ENCODE data around the gene FPR2. TPM values are rescaled to one million over a fixed set of nuclear protein-coding genes. Genes with fewer than 3 reads are reported as not detected.
A peak's percentile ranks its signal among the peaks of the same experiment; 100 is the strongest.

FPR2 gene
- total RNA-seq, 1 donor from 2014 or later, result not detected

- Mint-ChIP-seq H3K36me3 (ENCODE audit: low read depth, unreplicated experiment) (no peaks in the 10 kb centered on the region), H3K4me1 (ENCODE audit: low read depth, unreplicated experiment) (peaks cover 4% of the 10 kb centered on the region), H3K27ac (ENCODE audit: unreplicated experiment) (no peak overlapping the region), H3K4me3 (ENCODE audit: unreplicated experiment) (no peak overlapping the region), H3K9me3 (ENCODE audit: unreplicated experiment) (peaks cover 18% of the 10 kb centered on the region), H3K27me3 (ENCODE audit: low read depth, unreplicated experiment) (peaks cover 10% of the 10 kb centered on the region)
- H3K9me3 ChIP-seq (ENCODE audit: insufficient read depth, low read depth, low read length), result peaks cover 9% of the 10 kb centered on the region
- DNase-seq (ENCODE audit: low read depth) (no peak), FAIRE-seq (no peak)
- no peak overlapping the region for H3K4me3 ChIP-seq (ENCODE audit: insufficient read depth, low read depth, low read length)
- H4K20me1 ChIP-seq (ENCODE audit: insufficient read depth, low read length), result no peaks in the 10 kb centered on the region
- no peaks in the 10 kb centered on the region for H3K79me2 ChIP-seq (ENCODE audit: insufficient read depth, low read length)
- H3K4me2 ChIP-seq (ENCODE audit: low read length), result no peak overlapping the region
- no peaks in the 10 kb centered on the region for H3K4me1 ChIP-seq (ENCODE audit: insufficient read depth, low read length)
- TF ChIP-seq CTCF (IDR thresholded peaks at IDR 0.05; ENCODE audit: insufficient read depth, low read depth, low read length), result no peak
- TF ChIP-seq EZH2 (IDR thresholded peaks at IDR 0.05; ENCODE audit: insufficient read depth, low read length), result no peak
- no peaks in the 10 kb centered on the region for H3K36me3 ChIP-seq (ENCODE audit: insufficient read depth, low read length)
- H3K9ac ChIP-seq (ENCODE audit: low read length), result no peak overlapping the region
- H3K27me3 ChIP-seq (ENCODE audit: insufficient read depth, low read length), result no peaks in the 10 kb centered on the region
- H3K27ac ChIP-seq (ENCODE audit: low read depth, low read length), result no peak overlapping the region
- no peak overlapping the region for H2AFZ ChIP-seq (ENCODE audit: low read depth, low read length)
Observed at GRCh38 chr19:51743405-51743804, 17.6 kb upstream of the FPR2 start.

GRCh38 chr19:51746731-51747130, 14.2 kb upstream of the FPR2 start:
- H3K4me3 Mint-ChIP-seq (ENCODE audit: unreplicated experiment), result no peak overlapping the region
- Histone ChIP-seq H4K20me1 (ENCODE audit: insufficient read depth, low read length) (no peaks in the 10 kb centered on the region), H3K4me1 (ENCODE audit: insufficient read depth, low read length) (no peaks in the 10 kb centered on the region), H3K4me2 (ENCODE audit: low read length) (no peak overlapping the region), H3K9ac (ENCODE audit: low read length) (no peak overlapping the region), H3K9me3 (ENCODE audit: insufficient read depth, low read depth, low read length) (peaks cover 4% of the 10 kb centered on the region), H3K36me3 (ENCODE audit: insufficient read depth, low read length) (no peaks in the 10 kb centered on the region), H3K27ac (ENCODE audit: low read depth, low read length) (no peak overlapping the region), H3K79me2 (ENCODE audit: insufficient read depth, low read length) (no peaks in the 10 kb centered on the region), H3K4me3 (ENCODE audit: insufficient read depth, low read depth, low read length) (no peak overlapping the region), H3K27me3 (ENCODE audit: insufficient read depth, low read length) (no peaks in the 10 kb centered on the region), H2AFZ (ENCODE audit: low read depth, low read length) (no peak overlapping the region)
- no peak overlapping the region for H3K27ac Mint-ChIP-seq (ENCODE audit: unreplicated experiment)
- H3K36me3 Mint-ChIP-seq (ENCODE audit: low read depth, unreplicated experiment), result no peaks in the 10 kb centered on the region
- FAIRE-seq (no peak), DNase-seq (ENCODE audit: low read depth) (no peak)
- peaks cover 4% of the 10 kb centered on the region for H3K4me1 Mint-ChIP-seq (ENCODE audit: low read depth, unreplicated experiment)
- H3K9me3 Mint-ChIP-seq (ENCODE audit: unreplicated experiment), result peaks cover 18% of the 10 kb centered on the region
- TF ChIP-seq CTCF (IDR thresholded peaks at IDR 0.05; ENCODE audit: insufficient read depth, low read depth, low read length) (no peak), EZH2 (IDR thresholded peaks at IDR 0.05; ENCODE audit: insufficient read depth, low read length) (no peak)
- peaks cover 14% of the 10 kb centered on the region for H3K27me3 Mint-ChIP-seq (ENCODE audit: low read depth, unreplicated experiment)

GRCh38 chr19:51749979-51750378, 11.0 kb upstream of the FPR2 start:
- H3K4me1 ChIP-seq (ENCODE audit: insufficient read depth, low read length), result no peaks in the 10 kb centered on the region
- H3K9me3 ChIP-seq (ENCODE audit: insufficient read depth, low read depth, low read length), result peaks cover 8% of the 10 kb centered on the region
- H3K36me3 ChIP-seq (ENCODE audit: insufficient read depth, low read length), result no peaks in the 10 kb centered on the region
- Mint-ChIP-seq H3K36me3 (ENCODE audit: low read depth, unreplicated experiment) (no peaks in the 10 kb centered on the region), H3K4me3 (ENCODE audit: unreplicated experiment) (no peak overlapping the region), H3K4me1 (ENCODE audit: low read depth, unreplicated experiment) (no peaks in the 10 kb centered on the region), H3K27ac (ENCODE audit: unreplicated experiment) (no peak overlapping the region), H3K9me3 (ENCODE audit: unreplicated experiment) (peaks cover 20% of the 10 kb centered on the region), H3K27me3 (ENCODE audit: low read depth, unreplicated experiment) (peaks cover 11% of the 10 kb centered on the region)
- H4K20me1 ChIP-seq (ENCODE audit: insufficient read depth, low read length), result no peaks in the 10 kb centered on the region
- no peak overlapping the region for H3K4me2 ChIP-seq (ENCODE audit: low read length)
- FAIRE-seq, result peak; percentile 62
- peak; percentile 54 for DNase-seq (ENCODE audit: low read depth)
- TF ChIP-seq EZH2 (IDR thresholded peaks at IDR 0.05; ENCODE audit: insufficient read depth, low read length) (no peak), CTCF (IDR thresholded peaks at IDR 0.05; ENCODE audit: insufficient read depth, low read depth, low read length) (no peak)
- H2AFZ ChIP-seq (ENCODE audit: low read depth, low read length), result no peak overlapping the region
- no peak overlapping the region for H3K27ac ChIP-seq (ENCODE audit: low read depth, low read length)
- no peak overlapping the region for H3K4me3 ChIP-seq (ENCODE audit: insufficient read depth, low read depth, low read length)
- H3K9ac ChIP-seq (ENCODE audit: low read length), result no peak overlapping the region
- no peaks in the 10 kb centered on the region for H3K27me3 ChIP-seq (ENCODE audit: insufficient read depth, low read length)
- H3K79me2 ChIP-seq (ENCODE audit: insufficient read depth, low read length), result no peaks in the 10 kb centered on the region

Data from astrocyte (in vitro differentiated cells and primary cell).